Fibroblast of lung (primary cell): ENCODE measurements around the gene KLHL10. TPM values are rescaled to one million over a fixed set of nuclear protein-coding genes. Genes with fewer than 3 reads are reported as not detected.

Source experiments
- DNase-seq, 2 donors: peaks; one replicate each; pipeline versions ENCODE4 v3.0.0 to v3.0.0-alpha.2; 2010; ENCODE audit warnings: low read depth in 2 of 2
- H2AFZ ChIP-seq: 2 replicates; pipeline ENCODE4 v1.5.1; 2012; ENCODE audit warnings: low read length, control low read depth, inconsistent platforms
- H3K27ac ChIP-seq: 2 replicates; pipeline ENCODE4 v1.5.1; 2011; ENCODE audit warnings: low read length, control low read depth; ENCODE audit not compliant: insufficient read depth
- H3K27me3 ChIP-seq: 2 replicates; pipeline ENCODE4 v1.5.1; 2011; ENCODE audit warnings: mild to moderate bottlenecking, low read length; ENCODE audit not compliant: control insufficient read depth, insufficient read depth
- H3K36me3 ChIP-seq: 2 replicates; pipeline ENCODE4 v1.5.1; 2011; ENCODE audit warnings: low read length; ENCODE audit not compliant: control insufficient read depth, insufficient read depth
- H3K4me1 ChIP-seq: 2 replicates; pipeline ENCODE4 v1.5.1; 2011; ENCODE audit warnings: low read length; ENCODE audit not compliant: control insufficient read depth, insufficient read depth; ENCODE audit errors: extremely low read depth
- H3K4me2 ChIP-seq: 2 replicates; pipeline ENCODE4 v1.5.1; 2011; ENCODE audit warnings: low read length, control low read depth; ENCODE audit not compliant: insufficient read depth; ENCODE audit errors: extremely low read depth
- H3K4me3 ChIP-seq, 4 experiments: fragments of 200-600 bp in 1 of 4; sonication (generic) in 1 of 4; replicated peaks in 1 of 4; 2 replicates each; pipeline ENCODE4 v1.5.1; 2011 to 2016; ENCODE audit warnings: low read length in 4 of 4, low read depth in 3 of 4, mild to moderate bottlenecking in 3 of 4, control low read depth in 2 of 4, inconsistent platforms in 1 of 4, mixed read lengths in 1 of 4; ENCODE audit not compliant: insufficient read depth in 1 of 4; ENCODE audit errors: control extremely low read depth in 1 of 4
- H3K79me2 ChIP-seq: 2 replicates; pipeline ENCODE4 v1.5.1; 2012; ENCODE audit warnings: mild to moderate bottlenecking, low read length, inconsistent platforms; ENCODE audit not compliant: control insufficient read depth, insufficient read depth
- H3K9ac ChIP-seq: 2 replicates; pipeline ENCODE4 v1.5.1; 2011; ENCODE audit warnings: mild to moderate bottlenecking, low read length, control low read depth; ENCODE audit not compliant: insufficient read depth
- H3K9me3 ChIP-seq: 2 replicates; pipeline ENCODE4 v1.5.1; 2012; ENCODE audit warnings: low read depth, low read length; ENCODE audit not compliant: control insufficient read depth, insufficient read depth
- H4K20me1 ChIP-seq: 2 replicates; pipeline ENCODE4 v1.5.1; 2011; ENCODE audit warnings: low read length; ENCODE audit not compliant: control insufficient read depth, insufficient read depth; ENCODE audit errors: extremely low read depth
- EZH2 ChIP-seq: IDR thresholded peaks from 2 replicates; pipeline ENCODE4 v1.5.1; 2012; ENCODE audit warnings: low read length, control low read depth, mild to moderate bottlenecking; ENCODE audit errors: missing control alignments
- polyA plus RNA-seq, 2 donors: library from polyadenylated mRNA; depleted of rRNA in 1 of 2; stranded (reverse) in 1 of 2; unstranded in 1 of 2; fragments of >200 nt; gene quantifications; 2 replicates each; pipeline ENCODE4 v1.2.1, GENCODE V29; 2011 to 2012; ENCODE audit warnings: missing spikeins in 1 of 2
- total RNA-seq: library from RNA; depleted of rRNA; stranded (reverse); fragments of >200 nt; gene quantifications from 2 replicates; pipeline ENCODE4 v1.2.1, GENCODE V29; 2014
- TF ChIP-seq, protein P1 (sequence below), 2 donors: IDR thresholded peaks in 1 of 2; conservative IDR thresholded peaks in 1 of 2; 1 replicate in 1 of 2; 2 replicates in 1 of 2; pipeline ENCODE4 v1.5.1; 2011 to 2012; ENCODE audit warnings: low read length in 2 of 2, control low read depth in 1 of 2, inconsistent platforms in 1 of 2, low read depth in 1 of 2, mild to moderate bottlenecking in 1 of 2

Gene KLHL10
- total and polyA plus RNA-seq, 2 donors (not counting 1 experiment from before 2014, with no cell fraction given): 0.33 TPM

DNA sequence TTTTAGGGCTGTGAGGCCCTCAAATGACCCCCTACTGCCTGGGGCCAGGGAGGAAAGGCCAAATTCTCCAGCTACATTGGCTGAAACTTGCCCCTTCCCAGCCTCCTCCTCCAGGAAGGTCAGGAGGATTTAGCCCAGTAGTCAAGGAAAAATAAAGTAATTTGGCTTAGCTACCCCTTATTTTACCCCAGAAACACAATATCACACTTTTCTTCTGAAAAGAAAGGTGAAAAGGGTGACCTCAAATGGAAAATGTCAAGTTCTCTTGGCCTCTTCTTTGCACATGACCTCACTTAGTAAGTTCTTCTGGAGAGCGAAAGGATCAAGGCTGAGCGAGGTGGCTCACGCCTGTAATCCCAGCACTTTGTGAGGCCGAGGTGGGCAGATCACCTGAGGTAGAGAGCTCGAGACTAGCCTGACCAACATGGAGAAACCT, 43.1 kb upstream of the KLHL10 start:
- no peak for TF ChIP-seq EZH2
- TF ChIP-seq, protein P1, sequence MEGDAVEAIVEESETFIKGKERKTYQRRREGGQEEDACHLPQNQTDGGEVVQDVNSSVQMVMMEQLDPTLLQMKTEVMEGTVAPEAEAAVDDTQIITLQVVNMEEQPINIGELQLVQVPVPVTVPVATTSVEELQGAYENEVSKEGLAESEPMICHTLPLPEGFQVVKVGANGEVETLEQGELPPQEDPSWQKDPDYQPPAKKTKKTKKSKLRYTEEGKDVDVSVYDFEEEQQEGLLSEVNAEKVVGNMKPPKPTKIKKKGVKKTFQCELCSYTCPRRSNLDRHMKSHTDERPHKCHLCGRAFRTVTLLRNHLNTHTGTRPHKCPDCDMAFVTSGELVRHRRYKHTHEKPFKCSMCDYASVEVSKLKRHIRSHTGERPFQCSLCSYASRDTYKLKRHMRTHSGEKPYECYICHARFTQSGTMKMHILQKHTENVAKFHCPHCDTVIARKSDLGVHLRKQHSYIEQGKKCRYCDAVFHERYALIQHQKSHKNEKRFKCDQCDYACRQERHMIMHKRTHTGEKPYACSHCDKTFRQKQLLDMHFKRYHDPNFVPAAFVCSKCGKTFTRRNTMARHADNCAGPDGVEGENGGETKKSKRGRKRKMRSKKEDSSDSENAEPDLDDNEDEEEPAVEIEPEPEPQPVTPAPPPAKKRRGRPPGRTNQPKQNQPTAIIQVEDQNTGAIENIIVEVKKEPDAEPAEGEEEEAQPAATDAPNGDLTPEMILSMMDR (conservative IDR thresholded peaks at IDR 0.05 in 1 of 2, IDR thresholded peaks at IDR 0.05 in 1 of 2; ENCODE audit: low read depth in 1 of 2, low read length in 2 of 2): no peak
- H3K36me3 ChIP-seq: no peaks in the 10 kb centered on the region
- H3K79me2 ChIP-seq: no peaks in the 10 kb centered on the region
- no peak for DNase-seq
- peaks cover 2% of the 10 kb centered on the region for H3K27me3 ChIP-seq
- peaks cover 11% of the 10 kb centered on the region for H3K4me1 ChIP-seq
- no peak overlapping the region for H3K27ac ChIP-seq
- H3K4me2 ChIP-seq: no peak overlapping the region
- no peak overlapping the region for H2AFZ ChIP-seq
- no peaks in the 10 kb centered on the region for H3K9me3 ChIP-seq
- H3K9ac ChIP-seq: no peak overlapping the region
- no peak overlapping the region for H3K4me3 ChIP-seq
- H4K20me1 ChIP-seq: no peaks in the 10 kb centered on the region

DNA sequence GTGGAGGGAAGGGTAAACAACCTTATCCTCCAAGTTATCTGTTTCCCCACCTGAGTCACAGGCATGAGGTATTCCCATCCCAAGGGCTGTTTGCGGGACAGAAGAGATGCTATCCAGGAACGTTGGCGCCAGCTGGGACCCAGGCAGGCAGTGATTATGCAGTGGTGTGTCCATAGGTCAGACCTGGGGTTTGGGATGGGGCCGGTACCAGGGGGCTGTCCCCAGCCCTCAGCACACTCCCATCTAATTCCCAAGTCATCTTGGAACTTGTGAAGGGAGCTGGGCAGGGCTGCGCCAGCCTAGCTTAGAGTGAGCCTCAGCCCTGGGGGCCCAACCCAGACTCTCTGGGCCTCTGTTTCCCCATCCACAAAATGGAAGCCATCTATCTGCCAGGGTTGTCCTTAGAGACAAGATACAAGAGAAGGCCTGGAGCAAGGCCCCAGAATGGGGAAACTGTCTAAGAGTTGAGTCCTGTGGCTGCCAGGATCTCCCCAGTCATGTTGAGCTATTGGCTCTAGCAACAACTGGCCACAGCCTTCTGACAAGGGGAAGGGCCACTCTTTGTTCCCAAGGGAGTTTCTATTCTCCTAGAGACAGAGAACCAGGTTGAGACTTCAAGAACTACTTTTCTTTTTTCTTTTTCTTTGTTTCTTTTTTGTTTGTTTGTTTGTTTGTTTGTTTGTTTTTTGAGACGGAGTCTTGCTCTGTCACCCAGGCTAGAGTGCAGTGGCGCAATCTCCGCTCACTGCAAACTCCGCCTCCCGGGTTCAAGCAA, 41.3 kb upstream of the KLHL10 start:
- H3K4me2 ChIP-seq: no peak overlapping the region
- H3K27ac ChIP-seq: no peak overlapping the region
- H3K79me2 ChIP-seq: no peaks in the 10 kb centered on the region
- H4K20me1 ChIP-seq: no peaks in the 10 kb centered on the region
- H3K9me3 ChIP-seq: no peaks in the 10 kb centered on the region
- no peak for DNase-seq
- H3K4me3 ChIP-seq: no peak overlapping the region
- TF ChIP-seq EZH2: no peak
- TF ChIP-seq, protein P1 (conservative IDR thresholded peaks at IDR 0.05 in 1 of 2, IDR thresholded peaks at IDR 0.05 in 1 of 2; ENCODE audit: low read depth in 1 of 2, low read length in 2 of 2): no peak
- no peak overlapping the region for H2AFZ ChIP-seq
- no peaks in the 10 kb centered on the region for H3K36me3 ChIP-seq
- peaks cover 13% of the 10 kb centered on the region for H3K4me1 ChIP-seq
- H3K9ac ChIP-seq: no peak overlapping the region
- H3K27me3 ChIP-seq: no peaks in the 10 kb centered on the region

DNA sequence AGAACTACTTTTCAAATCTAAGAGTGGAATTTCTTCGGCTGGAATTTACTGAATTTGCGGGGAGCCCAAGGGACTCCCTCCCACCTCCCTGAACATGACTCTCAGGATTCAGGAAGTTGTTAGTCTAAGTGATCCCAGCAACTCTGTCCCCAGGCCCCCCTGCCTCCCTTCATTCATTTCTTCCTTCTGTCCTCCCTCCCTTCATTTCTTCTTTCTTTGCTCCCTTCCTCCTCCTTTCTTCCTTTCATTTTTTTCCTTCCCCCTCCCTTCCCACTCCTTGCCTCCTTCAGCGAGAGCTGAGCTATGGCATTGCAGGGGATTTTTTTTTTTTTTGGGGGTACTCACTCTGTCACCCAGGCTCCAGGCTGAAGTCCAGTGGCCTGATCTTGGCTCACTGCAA, 40.2 kb upstream of the KLHL10 start:
- Histone ChIP-seq H2AFZ (no peak overlapping the region), H3K36me3 (peaks cover 1% of the 10 kb centered on the region), H4K20me1 (no peaks in the 10 kb centered on the region), H3K4me1 (peaks cover 15% of the 10 kb centered on the region), H3K4me3 (no peak overlapping the region), H3K27me3 (no peaks in the 10 kb centered on the region), H3K9ac (no peak overlapping the region), H3K27ac (no peak overlapping the region), H3K79me2 (no peaks in the 10 kb centered on the region), H3K9me3 (no peaks in the 10 kb centered on the region), H3K4me2 (no peak overlapping the region)
- DNase-seq: no peak
- TF ChIP-seq, protein P1 (conservative IDR thresholded peaks at IDR 0.05 in 1 of 2, IDR thresholded peaks at IDR 0.05 in 1 of 2; ENCODE audit: low read depth in 1 of 2, low read length in 2 of 2): no peak
- no peak for TF ChIP-seq EZH2
